Inflammatory macrophage (primary cell): ENCODE measurements around the gene SPOPL.

ENCODE experiments used
- DNase-seq, 2 donors: peaks; one replicate each; pipeline ENCODE4 v3.0.0-alpha.2; 2020 to 2022

The SPOPL gene

GRCh38 chr2:138494265-138494966 lies 7.2 kb upstream of the SPOPL start:
- no peak for DNase-seq

- no peak for DNase-seq
Measured at GRCh38 chr2:138495384-138495783, 6.2 kb upstream of the SPOPL start.

DNA sequence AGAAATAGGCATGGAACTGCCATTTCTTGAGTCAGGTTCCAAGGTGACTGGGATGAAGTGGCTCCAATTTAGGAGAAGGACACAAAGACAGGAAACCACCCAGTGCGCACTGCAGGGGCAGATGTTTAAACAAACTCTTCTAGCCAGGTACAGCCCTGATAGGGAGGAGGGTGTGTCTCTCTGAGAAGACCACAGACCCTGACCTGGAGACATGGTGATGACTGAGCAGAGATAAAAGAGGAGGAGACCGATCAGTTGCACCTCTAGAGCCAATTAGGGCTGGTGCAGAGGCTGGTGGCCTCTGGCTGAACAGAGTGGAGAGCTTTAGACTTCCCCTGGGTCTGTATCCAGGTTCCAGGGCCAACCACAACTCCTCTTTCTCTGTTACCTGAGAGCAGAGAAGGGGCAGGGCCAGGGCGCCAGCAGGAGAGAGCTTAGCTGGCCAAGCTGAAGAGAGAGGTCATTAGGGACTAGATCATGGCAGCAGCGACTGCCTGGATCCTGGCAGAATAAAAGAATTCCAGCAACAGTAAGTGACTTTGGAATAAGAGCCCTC lies 5.4 kb upstream of the SPOPL start:
- DNase-seq: no peak

- no peak for DNase-seq
Measured at GRCh38 chr2:138497294-138497693, 4.3 kb upstream of the SPOPL start.

DNA sequence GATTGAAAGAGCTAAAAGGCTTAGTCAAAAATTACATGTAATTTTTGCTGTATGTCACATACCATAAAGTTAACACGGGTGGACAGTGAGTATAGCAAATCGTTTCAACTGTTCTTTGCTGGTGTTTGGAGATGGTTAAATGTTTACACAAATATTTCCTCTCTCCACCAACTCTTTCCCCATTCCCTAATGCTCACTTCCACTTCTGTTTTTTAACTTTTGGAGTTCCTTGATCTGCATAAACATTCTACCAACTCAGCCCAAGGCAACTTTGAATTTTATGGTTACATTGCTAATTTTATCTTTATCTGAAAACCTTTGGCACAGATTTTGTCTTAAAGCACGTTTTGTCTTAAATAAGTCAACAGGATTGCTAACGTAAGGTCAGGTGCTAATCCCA lies 1.9 kb upstream of the SPOPL start:
- DNase-seq: peak in 1 of 2 donors; percentile 66

GRCh38 chr2:138500592-138501424 lies 762 bp upstream of the SPOPL start:
- no peak for DNase-seq

DNA sequence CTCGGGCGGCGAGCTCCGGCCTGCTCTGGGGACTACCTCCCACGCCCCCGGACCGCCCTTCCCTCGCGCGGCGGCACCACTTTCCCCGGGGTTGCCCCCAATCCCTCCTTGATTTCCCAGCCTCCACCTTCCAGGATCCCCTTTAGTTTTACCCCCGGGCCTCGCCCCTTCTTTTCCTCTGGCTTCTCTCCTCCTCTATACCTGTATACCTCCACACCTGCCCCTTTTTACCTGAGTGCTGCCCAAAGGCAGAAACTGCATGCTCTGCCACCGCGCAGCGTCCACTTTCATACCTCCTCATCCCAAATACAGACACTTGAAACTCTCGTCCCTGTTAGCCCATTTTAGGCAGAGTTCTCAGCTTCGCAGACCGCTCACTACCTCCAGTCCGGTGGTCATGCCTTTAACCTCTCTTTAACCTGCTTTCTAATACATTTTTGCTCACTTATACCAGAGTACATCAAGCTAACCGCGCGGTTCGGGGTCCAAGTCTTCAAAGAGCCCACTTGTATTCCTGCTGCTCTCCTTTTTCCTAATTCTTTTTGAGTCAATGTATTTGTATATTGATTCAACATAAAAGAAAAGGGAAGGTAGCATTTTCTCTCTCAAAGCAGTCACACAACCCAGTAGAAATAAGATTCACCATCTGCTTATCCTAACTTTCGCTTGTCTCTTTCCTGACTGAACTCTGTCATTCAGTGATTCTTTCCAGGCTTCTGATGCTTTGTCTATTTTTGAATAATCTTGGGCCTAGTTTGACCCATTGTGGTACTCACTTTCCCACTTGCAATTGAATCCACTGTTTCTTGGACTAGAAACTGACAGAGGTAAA lies 901 bp downstream of the SPOPL start:
- DNase-seq: no peak

DNA sequence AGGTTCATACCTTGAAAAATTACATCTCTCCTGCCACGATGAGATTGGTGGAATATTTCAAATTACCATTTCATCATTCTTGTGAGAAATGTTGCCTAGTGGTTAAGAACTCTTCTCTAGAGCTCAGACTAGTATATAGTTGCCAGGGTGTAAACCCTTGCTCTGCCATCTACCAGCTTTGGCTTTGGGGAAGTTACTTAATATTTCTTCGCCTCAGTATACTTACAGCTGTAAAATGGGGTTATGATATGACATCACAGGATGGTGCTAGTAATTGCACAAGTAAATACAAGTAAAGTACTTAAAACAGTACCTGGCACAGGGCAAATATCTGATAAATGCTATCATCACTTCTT lies 1.5 kb downstream of the SPOPL start:
- DNase-seq: peak; percentile 42 to 79

GRCh38 chr2:138503652-138504051 lies 2.1 kb downstream of the SPOPL start:
- peak in 1 of 2 donors; percentile 7 for DNase-seq

GRCh38 chr2:138504092-138504491 lies 2.5 kb downstream of the SPOPL start:
- DNase-seq: no peak

GRCh38 chr2:138504546-138505235 lies 3.1 kb downstream of the SPOPL start:
- peak; percentile 68 to 87 for DNase-seq

DNA sequence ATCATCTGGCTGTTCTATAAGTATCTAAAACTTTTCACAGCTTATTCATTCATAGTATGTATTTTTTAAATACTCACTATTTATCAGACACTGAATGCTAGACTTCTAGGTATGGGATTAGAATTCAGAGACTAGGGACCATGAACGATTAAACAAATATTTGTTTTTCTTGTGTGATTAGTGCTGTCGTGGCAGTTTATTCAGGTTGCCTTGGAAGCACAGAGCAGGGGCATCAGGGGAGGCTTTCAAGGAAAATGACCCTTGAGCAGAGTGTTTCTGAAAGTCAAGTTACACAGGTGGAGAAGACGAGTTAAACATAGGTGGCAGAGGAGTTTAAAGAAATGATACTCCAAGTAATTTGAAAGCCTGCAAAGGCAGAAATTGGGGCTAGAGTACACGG lies 5.7 kb downstream of the SPOPL start:
- no peak for DNase-seq

DNA sequence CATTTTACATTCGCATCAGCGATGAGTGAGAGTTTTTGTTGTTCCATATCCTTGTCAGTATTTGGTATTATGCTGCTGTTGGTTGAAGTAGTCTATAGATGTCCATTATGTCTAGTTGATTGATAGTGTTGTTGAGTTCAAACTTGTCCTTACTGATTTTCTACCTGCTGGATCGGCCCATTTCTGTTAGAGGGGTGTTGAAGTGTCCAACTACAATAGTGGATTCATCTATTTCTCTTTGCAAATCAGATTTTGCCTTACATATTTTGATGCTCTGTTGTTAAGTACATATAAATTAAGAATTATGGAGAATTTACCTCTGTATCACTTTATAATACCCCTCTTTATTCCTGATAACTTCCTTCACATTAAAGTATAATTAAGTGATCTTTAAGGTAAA lies 8.7 kb downstream of the SPOPL start:
- no peak for DNase-seq

DNA sequence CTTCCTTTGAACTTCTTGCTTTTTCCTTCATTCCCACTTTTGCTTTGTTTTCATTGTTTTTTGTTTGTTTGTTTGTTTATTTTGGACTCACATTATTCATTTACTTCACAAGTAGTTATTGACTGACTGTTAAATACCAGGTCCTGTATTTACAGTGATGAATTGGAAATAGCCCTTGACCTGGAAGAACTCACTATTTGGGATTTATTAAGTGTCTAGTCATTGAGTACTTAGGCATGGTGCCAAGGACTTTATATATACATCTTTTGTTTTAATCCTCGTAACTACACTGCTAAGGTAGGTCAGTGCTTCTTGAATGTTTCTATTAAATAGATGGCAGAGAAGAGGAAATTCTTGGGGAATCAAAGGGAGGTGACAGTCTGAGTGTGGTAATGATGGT lies 11.1 kb downstream of the SPOPL start:
- DNase-seq: no peak

- DNase-seq: no peak
Measured at GRCh38 chr2:138514173-138514572, 12.6 kb downstream of the SPOPL start.

- DNase-seq: peak; percentile 28 to 67
Measured at GRCh38 chr2:138515092-138515491, 13.5 kb downstream of the SPOPL start.

DNA sequence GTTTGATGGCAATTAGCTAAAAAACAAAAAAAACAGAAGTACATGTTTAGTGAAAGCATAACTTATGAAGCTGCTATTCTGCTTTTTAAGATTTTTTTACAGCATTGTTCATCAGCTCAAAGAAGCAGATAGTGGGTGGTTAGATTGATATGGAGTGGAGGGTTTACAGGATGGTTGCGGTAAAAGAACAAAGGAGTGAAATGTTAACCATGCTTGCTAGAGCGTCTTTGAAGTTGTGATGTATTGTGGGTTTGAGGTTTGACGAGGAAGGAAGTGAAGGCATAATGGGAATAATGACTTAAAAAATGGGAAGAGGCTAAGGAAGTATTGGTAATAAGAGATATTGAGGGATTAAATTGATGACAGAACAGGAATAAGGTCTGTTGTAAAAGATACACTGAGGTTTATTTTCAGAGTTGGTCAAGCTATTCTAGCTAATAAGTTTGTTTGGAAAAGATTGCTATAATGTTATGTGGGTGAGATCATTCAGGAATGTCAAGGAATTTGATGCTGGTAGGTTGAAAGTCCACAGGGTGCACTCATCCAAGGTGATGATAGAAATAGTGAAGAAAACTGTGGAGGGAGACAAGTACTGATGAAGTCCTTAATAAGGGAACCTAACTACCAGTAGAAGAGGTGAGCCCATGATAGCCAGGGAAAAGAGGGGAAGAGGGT lies 14.6 kb downstream of the SPOPL start:
- no peak for DNase-seq

GRCh38 chr2:138518860-138519259 lies 17.3 kb downstream of the SPOPL start:
- DNase-seq: no peak

- no peak for DNase-seq
Measured at GRCh38 chr2:138521821-138522220, 20.3 kb downstream of the SPOPL start.

GRCh38 chr2:138522556-138522955 lies 21.0 kb downstream of the SPOPL start:
- DNase-seq: no peak

DNA sequence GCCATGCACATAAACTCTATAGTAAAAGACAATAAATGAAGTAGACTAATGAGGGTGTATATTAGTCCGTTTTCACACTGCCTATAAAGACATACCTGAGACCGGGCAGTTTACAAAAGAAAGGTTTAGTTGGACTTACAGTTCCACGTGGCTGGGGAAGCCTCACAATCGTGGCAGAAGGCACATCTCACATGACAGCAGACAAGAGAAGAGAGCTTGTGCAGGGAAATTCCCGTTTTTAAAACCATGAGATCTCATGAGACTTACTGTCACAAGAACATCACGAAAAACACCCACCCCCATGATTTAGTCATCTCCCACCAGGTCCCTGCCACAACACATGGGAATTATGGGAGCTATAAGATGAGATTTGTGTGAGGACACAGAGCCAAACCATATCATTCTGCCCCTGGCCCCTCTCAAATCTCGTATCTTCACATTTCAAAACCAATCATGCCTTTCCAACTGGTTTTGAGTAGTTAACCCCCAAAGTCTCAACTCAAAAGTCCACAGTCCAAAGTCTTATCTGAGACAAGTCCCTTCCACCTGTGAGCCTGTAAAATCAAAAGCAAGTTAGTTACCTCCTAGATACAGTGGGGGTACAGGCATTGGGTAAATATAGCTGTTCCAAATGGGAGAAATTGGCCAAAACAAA lies 21.6 kb downstream of the SPOPL start:
- peak in 1 of 2 donors; percentile 28 for DNase-seq
